Brain microvascular endothelial cell (primary cell): ENCODE data around the gene CNTNAP2.

Experiments used
- DNase-seq: peaks from one replicate; pipeline ENCODE4 v3.0.0-alpha.2; 2020
- H3K27ac ChIP-seq: fragments of 250-450 bp; sonication (Bioruptor Pico); 2 replicates; pipeline ENCODE4 v1.5.1; 2020; ENCODE audit warnings: mild to moderate bottlenecking, moderate library complexity
- H3K27me3 ChIP-seq: fragments of 250-450 bp; sonication (Bioruptor Pico); replicated peaks from 2 replicates; pipeline ENCODE4 v1.5.1; 2020; ENCODE audit warnings: mild to moderate bottlenecking
- H3K36me3 ChIP-seq: fragments of 250-450 bp; sonication (Bioruptor Pico); replicated peaks from 2 replicates; pipeline ENCODE4 v1.5.1; 2020; ENCODE audit warnings: mild to moderate bottlenecking
- H3K4me3 ChIP-seq: 2 replicates; pipeline ENCODE4 v1.5.1; 2011; ENCODE audit warnings: low read depth, mild to moderate bottlenecking, control low read depth, low read length, moderate library complexity
- in situ Hi-C: cut with HindIII; loops from 2 replicates; pipeline ENCODE4 v1.10.0; 2017; ENCODE audit warnings: low sequenced_read_pairs, low pct_ligation_motif_present
- TF ChIP-seq, protein P1 (sequence below): IDR thresholded peaks from 2 replicates; pipeline ENCODE4 v1.5.1; 2011; ENCODE audit warnings: low read depth, mild to moderate bottlenecking, moderate library complexity, low read length, control low read depth, inconsistent platforms; ENCODE audit errors: missing control alignments

Gene CNTNAP2

GRCh38 chr7:147742301-147742700, 1625.7 kb downstream of the CNTNAP2 start:
- Histone ChIP-seq H3K36me3 (no peaks in the 10 kb centered on the region), H3K27me3 (no peaks in the 10 kb centered on the region), H3K27ac (no peak overlapping the region), H3K4me3 (no peak overlapping the region)
- TF ChIP-seq, protein P1, sequence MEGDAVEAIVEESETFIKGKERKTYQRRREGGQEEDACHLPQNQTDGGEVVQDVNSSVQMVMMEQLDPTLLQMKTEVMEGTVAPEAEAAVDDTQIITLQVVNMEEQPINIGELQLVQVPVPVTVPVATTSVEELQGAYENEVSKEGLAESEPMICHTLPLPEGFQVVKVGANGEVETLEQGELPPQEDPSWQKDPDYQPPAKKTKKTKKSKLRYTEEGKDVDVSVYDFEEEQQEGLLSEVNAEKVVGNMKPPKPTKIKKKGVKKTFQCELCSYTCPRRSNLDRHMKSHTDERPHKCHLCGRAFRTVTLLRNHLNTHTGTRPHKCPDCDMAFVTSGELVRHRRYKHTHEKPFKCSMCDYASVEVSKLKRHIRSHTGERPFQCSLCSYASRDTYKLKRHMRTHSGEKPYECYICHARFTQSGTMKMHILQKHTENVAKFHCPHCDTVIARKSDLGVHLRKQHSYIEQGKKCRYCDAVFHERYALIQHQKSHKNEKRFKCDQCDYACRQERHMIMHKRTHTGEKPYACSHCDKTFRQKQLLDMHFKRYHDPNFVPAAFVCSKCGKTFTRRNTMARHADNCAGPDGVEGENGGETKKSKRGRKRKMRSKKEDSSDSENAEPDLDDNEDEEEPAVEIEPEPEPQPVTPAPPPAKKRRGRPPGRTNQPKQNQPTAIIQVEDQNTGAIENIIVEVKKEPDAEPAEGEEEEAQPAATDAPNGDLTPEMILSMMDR, result no peak
- in situ Hi-C loops, result no loop called here
- DNase-seq, result no peak

GRCh38 chr7:147756300-147756699, 1639.7 kb downstream of the CNTNAP2 start:
- Histone ChIP-seq H3K27me3 (no peaks in the 10 kb centered on the region), H3K27ac (no peak overlapping the region), H3K36me3 (no peaks in the 10 kb centered on the region), H3K4me3 (no peak overlapping the region)
- no peak for DNase-seq
- TF ChIP-seq, protein P1, result no peak
- in situ Hi-C loops, result no loop called here

DNA sequence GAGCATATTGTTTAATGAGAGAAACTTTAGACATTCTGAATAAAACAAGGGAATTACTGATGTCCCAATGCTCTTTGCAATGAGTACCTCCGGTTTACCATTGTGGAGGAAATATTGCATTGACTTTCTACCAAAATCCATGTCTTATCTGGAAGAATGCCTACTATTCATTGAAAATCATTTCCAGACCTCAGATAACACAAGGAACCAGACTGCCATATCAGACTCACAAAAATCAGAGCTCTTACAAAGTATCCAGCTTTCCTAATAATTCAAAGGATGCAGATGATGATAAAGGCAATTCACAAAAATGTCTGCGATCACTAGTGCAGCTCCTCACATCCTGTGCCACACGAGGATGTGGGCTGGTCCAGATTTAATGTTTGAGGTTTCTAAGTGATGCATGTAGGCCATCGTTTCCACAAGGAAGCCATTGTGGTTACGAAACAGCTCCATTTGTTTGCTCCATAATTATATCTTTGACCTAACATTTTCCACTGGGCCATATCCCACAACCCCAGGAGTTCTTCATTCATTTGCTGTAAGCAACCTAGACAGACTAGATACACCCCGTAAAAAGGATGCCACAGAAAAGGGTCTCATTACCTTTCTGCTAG, 1642.8 kb downstream of the CNTNAP2 start:
- no peaks in the 10 kb centered on the region for H3K27me3 ChIP-seq
- no peak overlapping the region for H3K4me3 ChIP-seq
- H3K27ac ChIP-seq, result no peak overlapping the region
- in situ Hi-C loops, result no loop called here
- TF ChIP-seq, protein P1, result no peak
- no peaks in the 10 kb centered on the region for H3K36me3 ChIP-seq
- no peak for DNase-seq

DNA sequence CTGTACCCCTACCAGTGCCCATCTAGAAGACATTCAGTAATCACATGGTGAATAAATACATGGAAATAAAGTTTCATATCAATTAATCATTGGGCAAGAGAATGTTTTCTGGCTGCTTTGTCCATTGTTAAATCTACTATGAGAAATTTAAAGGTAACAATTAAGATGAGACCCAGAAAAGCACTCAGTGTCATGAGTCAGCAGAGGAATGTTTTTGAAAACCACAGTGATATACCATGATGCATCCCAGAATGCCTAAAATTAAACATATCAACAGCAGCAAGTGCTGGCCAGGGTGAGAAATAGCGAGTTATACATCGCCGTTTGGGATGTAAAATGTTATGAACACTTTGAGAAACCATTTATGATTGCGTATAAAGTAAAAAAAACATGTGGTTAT, 1648.7 kb downstream of the CNTNAP2 start:
- Histone ChIP-seq H3K36me3 (no peaks in the 10 kb centered on the region), H3K4me3 (no peak overlapping the region), H3K27me3 (no peaks in the 10 kb centered on the region), H3K27ac (no peak overlapping the region)
- TF ChIP-seq, protein P1, result no peak
- DNase-seq, result no peak
- in situ Hi-C loops, result no loop called here

DNA sequence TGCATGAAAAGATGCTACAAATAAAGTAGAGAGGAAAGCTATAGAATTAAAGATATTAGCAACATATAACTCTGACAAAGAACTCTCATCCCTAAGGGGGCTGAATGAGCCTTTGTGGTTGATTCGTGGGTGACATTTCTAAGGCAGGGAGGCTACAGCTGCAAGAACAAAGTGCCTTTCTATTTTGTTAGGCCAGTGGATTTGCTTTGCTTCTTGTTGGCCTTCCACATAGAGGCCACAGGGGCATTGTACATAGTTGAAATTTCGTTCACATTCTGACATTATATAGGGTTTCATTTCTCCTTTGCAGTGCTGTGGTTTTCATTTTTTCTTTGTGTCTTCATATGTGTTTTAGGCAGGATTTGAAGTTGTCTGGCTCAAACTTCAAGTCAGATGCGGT, 1654.7 kb downstream of the CNTNAP2 start:
- Histone ChIP-seq H3K27ac (no peak overlapping the region), H3K27me3 (no peaks in the 10 kb centered on the region), H3K36me3 (no peaks in the 10 kb centered on the region), H3K4me3 (no peak overlapping the region)
- DNase-seq, result no peak
- in situ Hi-C loops, result no loop called here
- TF ChIP-seq, protein P1, result no peak

GRCh38 chr7:147774461-147774860, 1657.9 kb downstream of the CNTNAP2 start:
- in situ Hi-C loops, result no loop called here
- H3K36me3 ChIP-seq, result no peaks in the 10 kb centered on the region
- no peaks in the 10 kb centered on the region for H3K27me3 ChIP-seq
- TF ChIP-seq, protein P1, result no peak
- no peak for DNase-seq
- no peak overlapping the region for H3K27ac ChIP-seq
- H3K4me3 ChIP-seq, result no peak overlapping the region
